HepG2 (cell line): ENCODE measurements around the gene JAM2. TPM values are rescaled to one million over a fixed set of nuclear protein-coding genes. Genes with fewer than 3 reads are reported as not detected.

ENCODE experiments used
- CREM ChIP-seq, 2 experiments: sonication (generic) in 1 of 2; formaldehyde crosslinking in 1 of 2; IDR thresholded peaks; 2 replicates each; pipeline versions ENCODE4 v1.4.0 to v1.6.1; 2016 to 2020; ENCODE audit warnings: antibody characterized with exemption in 1 of 2, mild to moderate bottlenecking in 1 of 2, missing genetic modification reagents in 1 of 2
- ELF1 ChIP-seq: sonication (generic); formaldehyde crosslinking; IDR thresholded peaks from 2 replicates; pipeline ENCODE4 v1.4.0; 2020; ENCODE audit warnings: missing genetic modification reagents
- HDAC1 ChIP-seq: sonication (generic); formaldehyde crosslinking; IDR thresholded peaks from 2 replicates; pipeline ENCODE4 v1.5.1; 2020; ENCODE audit warnings: mild to moderate bottlenecking, missing genetic modification reagents
- KAT7 ChIP-seq: IDR thresholded peaks from 2 replicates; pipeline ENCODE4 v1.6.1; 2018; ENCODE audit warnings: borderline replicate concordance, missing compliant biosample characterization
- MLX ChIP-seq: IDR thresholded peaks from 2 replicates; pipeline ENCODE4 v1.6.1; 2016
- MZF1 ChIP-seq: sonication (generic); formaldehyde crosslinking; IDR thresholded peaks from 2 replicates; pipeline ENCODE4 v1.8.1; 2023; ENCODE audit warnings: mild to moderate bottlenecking, missing genetic modification reagents, borderline replicate concordance
- PRDM4 ChIP-seq: sonication (generic); formaldehyde crosslinking; IDR thresholded peaks from 2 replicates; pipeline ENCODE4 v1.9.0; 2021; ENCODE audit warnings: missing genetic modification reagents, borderline replicate concordance
- REST ChIP-seq, 2 experiments: IDR thresholded peaks; 2 replicates each; pipeline ENCODE4 v1.6.1; 2011 to 2012; ENCODE audit warnings: low read length in 2 of 2, borderline replicate concordance in 1 of 2, low read depth in 1 of 2, mild to moderate bottlenecking in 1 of 2, moderate library complexity in 1 of 2
- SRSF9 ChIP-seq: fragments of 200-400 bp; formaldehyde crosslinking; IDR thresholded peaks from 2 replicates; pipeline ENCODE4 v1.6.1; 2018; ENCODE audit warnings: borderline replicate concordance, mild to moderate bottlenecking, low read depth, low read length; ENCODE audit not compliant: insufficient read depth, poor library complexity, severe bottlenecking
- ZBTB2 ChIP-seq: sonication (generic); formaldehyde crosslinking; IDR thresholded peaks from 2 replicates; pipeline ENCODE4 v1.8.0; 2022; ENCODE audit warnings: low read depth, missing genetic modification reagents
- ZFX ChIP-seq: sonication (generic); formaldehyde crosslinking; IDR thresholded peaks from 2 replicates; pipeline ENCODE4 v1.4.0; 2020; ENCODE audit warnings: mild to moderate bottlenecking, low read depth, missing genetic modification reagents, moderate library complexity
- ZNF280B ChIP-seq: sonication (generic); formaldehyde crosslinking; IDR thresholded peaks from 2 replicates; pipeline ENCODE4 v1.5.0; 2020; ENCODE audit warnings: missing genetic modification reagents, mild to moderate bottlenecking, borderline replicate concordance
- ZNF513 ChIP-seq: sonication (generic); formaldehyde crosslinking; conservative IDR thresholded peaks from 2 replicates; pipeline ENCODE4 v1.5.0; 2020; ENCODE audit warnings: missing genetic modification reagents
- ZNF747 ChIP-seq: sonication (generic); formaldehyde crosslinking; IDR thresholded peaks from 2 replicates; pipeline ENCODE4 v1.8.1; 2023; ENCODE audit warnings: missing genetic modification reagents, mild to moderate bottlenecking, borderline replicate concordance
- ZNF773 ChIP-seq: sonication (generic); formaldehyde crosslinking; IDR thresholded peaks from 2 replicates; pipeline ENCODE4 v1.4.0; 2020; ENCODE audit warnings: missing genetic modification reagents, borderline replicate concordance
- polyA plus RNA-seq, 8 experiments: library from polyadenylated mRNA; depleted of rRNA in 3 of 8; stranded (reverse) in 7 of 8; unstranded in 1 of 8; fragments of >200 nt; fragmentation: Illumina TruSeq in 4 of 8; extraction: Trizol in 4 of 8; gene quantifications; 2 replicates each; pipeline versions ENCODE4 v1.2.1 to v1.2.3, GENCODE V29; 2011 to 2016; ENCODE audit warnings: low read depth in 4 of 8, missing spikeins in 1 of 8, mixed read lengths in 1 of 8; ENCODE audit not compliant: insufficient read depth in 1 of 8
- total RNA-seq, 5 experiments: library from RNA; depleted of rRNA; stranded (reverse); fragments of >200 nt; fragmentation: Illumina TruSeq; extraction: Trizol; gene quantifications; 2 replicates each; pipeline ENCODE4 v1.2.3, GENCODE V29; 2016; ENCODE audit warnings: low read depth in 1 of 5

Gene JAM2
- total and polyA plus RNA-seq, 2 of the 13 experiments (the other 11 are each of a cell fraction or from before 2014, with no cell fraction given) = 0.07 TPM; not detected in 1

GRCh38 chr21:25734904-25735645, 96.0 kb downstream of the JAM2 start, which contains the start of the genes ATP5PF and GABPA (continued):
- TF ChIP-seq ZNF280B (CRISPR knock-in tag) (peak; percentile 34; the same call in 1 of the 2 replicates), ZBTB2 (CRISPR knock-in tag) (peak; percentile 100), ZNF747 (CRISPR knock-in tag) (peak; percentile 63; the same call in 1 of the 2 replicates), ZFX (CRISPR knock-in tag) (peak; percentile 56; the same call in 1 of the 2 replicates), ELF1 (peak; percentile 95), CREM (IDR thresholded peaks at IDR 0.05) (peak; percentile 93), CREM (CRISPR knock-in tag; IDR thresholded peaks at IDR 0.05) (no peak), PRDM4 (no peak), MZF1 (CRISPR knock-in tag) (0 out of 2 replicates have a peak, but pooled peaks have one; percentile 56), ZNF773 (CRISPR knock-in tag) (no peak), ZNF513 (no peak), MLX (peak; percentile 20; the same call in 1 of the 2 replicates), SRSF9 (no peak), KAT7 (CRISPR knock-in tag) (peak; percentile 40; the same call in 1 of the 2 replicates), HDAC1 (CRISPR knock-in tag) (peak; percentile 30; the same call in 1 of the 2 replicates), REST (IDR thresholded peaks at IDR 0.05; ENCODE audit: borderline replicate concordance in 1 of 2, low read depth in 1 of 2, low read length in 2 of 2) (peak in 1 of 2 experiments; percentile 52; a peak in 1 of 4 replicates)
